Endothelial cell of umbilical vein (primary cell): Measurements from ENCODE around the gene CHGA. TPM values are rescaled to one million over a fixed set of nuclear protein-coding genes. Genes with fewer than 3 reads are reported as not detected.

ENCODE experiments used
- BruUV-seq: library from RNA; stranded (reverse); fragments of 400-500 nt; replicated peaks from 2 replicates; lab custom pipeline; 2021; lab: Mats Ljungman, UMichigan
- CTCF ChIA-PET: fragments of 300-600, 350-600 bp; sonication (Branson Sonifier 250); formaldehyde crosslinking; loops from one replicate; lab custom pipeline; 2021; ENCODE audit warnings: antibody characterized with exemption, inconsistent platforms; lab: Charles Lee
- POLR2A ChIA-PET: fragments of 300-600, 350-600 bp; sonication (Branson Sonifier 250); formaldehyde crosslinking; loops from one replicate; lab custom pipeline; 2021; ENCODE audit warnings: antibody characterized with exemption, inconsistent platforms; lab: Charles Lee
- DNase-seq: peaks from one replicate; pipeline ENCODE4 v3.0.0-alpha.2; 2011; ENCODE audit warnings: low read depth, low spot score
- FAIRE-seq: peaks from 2 replicates; lab custom pipeline; 2011; peaks lifted over from hg19 to GRCh38; lab: Jason Lieb, UNC
- H2AFZ ChIP-seq: 2 replicates; pipeline ENCODE4 v1.6.0; 2012; ENCODE audit warnings: low read depth, low read length, control low read depth, inconsistent platforms
- H3K27ac ChIP-seq: 2 replicates; pipeline ENCODE4 v1.5.1; 2011; ENCODE audit warnings: low read depth, mild to moderate bottlenecking, control low read depth, low read length, moderate library complexity; ENCODE audit not compliant: insufficient read depth
- H3K27me3 ChIP-seq, 2 experiments: 2 replicates each; pipeline versions ENCODE4 v1.6.0 to v1.6.1; 2011; ENCODE audit warnings: low read length in 2 of 2, mixed read lengths in 1 of 2; ENCODE audit not compliant: control insufficient read depth in 2 of 2, insufficient read depth in 2 of 2
- H3K36me3 ChIP-seq, 2 experiments: 2 replicates in 1 of 2; 3 replicates in 1 of 2; pipeline ENCODE4 v1.5.1; 2011; ENCODE audit warnings: low read length in 2 of 2, mild to moderate bottlenecking in 1 of 2, moderate library complexity in 1 of 2; ENCODE audit not compliant: control insufficient read depth in 2 of 2, insufficient read depth in 2 of 2; ENCODE audit errors: extremely low read depth in 1 of 2
- H3K4me1 ChIP-seq: 3 replicates; pipeline ENCODE4 v1.5.1; 2011; ENCODE audit warnings: mild to moderate bottlenecking, low read length; ENCODE audit not compliant: control insufficient read depth, insufficient read depth; ENCODE audit errors: extremely low read depth
- H3K4me2 ChIP-seq: 2 replicates; pipeline ENCODE4 v1.6.1; 2011; ENCODE audit warnings: low read length, control low read depth, mixed read lengths; ENCODE audit not compliant: insufficient read depth
- H3K4me3 ChIP-seq, 3 experiments: fragments of 200-600 bp in 1 of 3; sonication (generic), shearing (Covaris generic) in 1 of 3; replicated peaks in 1 of 3; 2 replicates each; pipeline ENCODE4 v1.5.1; 2011 to 2016; ENCODE audit warnings: control low read depth in 3 of 3, low read length in 3 of 3, mild to moderate bottlenecking in 2 of 3, inconsistent platforms in 1 of 3, low read depth in 1 of 3, moderate library complexity in 1 of 3; ENCODE audit not compliant: insufficient read depth in 1 of 3
- H3K79me2 ChIP-seq: 2 replicates; pipeline ENCODE4 v1.6.0; 2012; ENCODE audit warnings: low read length, inconsistent platforms; ENCODE audit not compliant: control insufficient read depth, insufficient read depth
- H3K9ac ChIP-seq: replicated peaks from 2 replicates; pipeline ENCODE3; 2011; ENCODE audit warnings: low read length, control low read depth; ENCODE audit not compliant: insufficient read depth; ENCODE audit errors: extremely low read depth
- H3K9me1 ChIP-seq: replicated peaks from 3 replicates; pipeline ENCODE4 v1.6.0; 2011; ENCODE audit warnings: mild to moderate bottlenecking, low read length; ENCODE audit not compliant: control insufficient read depth, insufficient read depth; ENCODE audit errors: extremely low read depth
- H3K9me3 ChIP-seq: replicated peaks from 2 replicates; pipeline ENCODE4 v1.5.1; 2012; ENCODE audit warnings: low read length, inconsistent platforms; ENCODE audit not compliant: control insufficient read depth, insufficient read depth
- H4K20me1 ChIP-seq: replicated peaks from 2 replicates; pipeline ENCODE3; 2011; ENCODE audit warnings: mild to moderate bottlenecking, low read length; ENCODE audit not compliant: control insufficient read depth, insufficient read depth; ENCODE audit errors: extremely low read depth
- EZH2 ChIP-seq: IDR thresholded peaks from 2 replicates; pipeline ENCODE4 v1.6.1; 2012; ENCODE audit warnings: borderline replicate concordance, low read depth, mild to moderate bottlenecking, moderate library complexity, low read length, inconsistent platforms; ENCODE audit not compliant: severe bottlenecking
- FOS ChIP-seq: IDR thresholded peaks from 2 replicates; pipeline ENCODE4 v1.6.1; 2011; ENCODE audit warnings: mild to moderate bottlenecking, low read length, moderate library complexity, borderline replicate concordance; ENCODE audit not compliant: insufficient read depth
- GATA2 ChIP-seq: IDR thresholded peaks from 2 replicates; pipeline ENCODE4 v1.7.0; 2011; ENCODE audit warnings: low read depth, mild to moderate bottlenecking, moderate library complexity, mixed read lengths, low read length; ENCODE audit not compliant: insufficient read length, insufficient read depth
- JUN ChIP-seq: IDR thresholded peaks from 2 replicates; pipeline ENCODE4 v1.6.1; 2011; ENCODE audit warnings: borderline replicate concordance, low read depth; ENCODE audit not compliant: insufficient read length, insufficient read depth
- MYC ChIP-seq: IDR thresholded peaks from one replicate; pipeline ENCODE4 v1.6.1; 2011; ENCODE audit warnings: mild to moderate bottlenecking, low read depth, low read length
- POLR2A ChIP-seq: IDR thresholded peaks from 2 replicates; pipeline ENCODE4 v1.6.1; 2012; ENCODE audit warnings: low read depth, mild to moderate bottlenecking, control low read depth, low read length
- POLR2AphosphoS5 ChIP-seq: IDR thresholded peaks from 2 replicates; pipeline ENCODE4 v1.6.1; 2012; ENCODE audit warnings: low read depth, mild to moderate bottlenecking, control low read depth, low read length, moderate library complexity; ENCODE audit not compliant: insufficient read depth
- dilution Hi-C: fragments of 300-500 bp; cut with MboI; formaldehyde crosslinking; loops from one replicate; pipeline ENCODE4 v1.15.0; 2019; ENCODE audit warnings: low sequenced_read_pairs; ENCODE audit not compliant: extremely low pct_ligation_motif_present
- intact Hi-C: fragments of 100-400 bp; cut with micrococcal nuclease; formaldehyde crosslinking; loops from one replicate; pipeline ENCODE4 v1.10.0; 2022
- polyA plus RNA-seq, 4 experiments: library from polyadenylated mRNA; depleted of rRNA in 3 of 4; stranded (reverse) in 3 of 4; unstranded in 1 of 4; fragments of >200 nt; gene quantifications; 2 replicates each; pipeline versions ENCODE4 v1.2.1 to v1.2.3, GENCODE V29; 2011 to 2012; ENCODE audit warnings: missing spikeins in 1 of 4
- total RNA-seq: library from RNA; stranded (reverse); gene quantifications from 2 replicates; pipeline ENCODE4 v1.2.3, GENCODE V29; 2021
- TF ChIP-seq, protein P1 (sequence below): IDR thresholded peaks from 2 replicates; pipeline ENCODE4 v1.6.1; 2011; ENCODE audit not compliant: insufficient read depth, insufficient read length
- TF ChIP-seq, protein P2 (sequence below), 2 donors: IDR thresholded peaks; 1 replicate in 1 of 2; 2 replicates in 1 of 2; pipeline ENCODE4 v1.5.1; 2011; ENCODE audit warnings: low read length in 2 of 2, mild to moderate bottlenecking in 2 of 2, moderate library complexity in 2 of 2, control low read depth in 1 of 2, inconsistent platforms in 1 of 2, low read depth in 1 of 2; ENCODE audit not compliant: insufficient read depth in 1 of 2; ENCODE audit errors: extremely low read depth in 1 of 2

CHGA gene
- total and polyA plus RNA-seq, 2 donors (not counting 3 experiments of a cell fraction or from before 2014, with no cell fraction given) = not detected

DNA sequence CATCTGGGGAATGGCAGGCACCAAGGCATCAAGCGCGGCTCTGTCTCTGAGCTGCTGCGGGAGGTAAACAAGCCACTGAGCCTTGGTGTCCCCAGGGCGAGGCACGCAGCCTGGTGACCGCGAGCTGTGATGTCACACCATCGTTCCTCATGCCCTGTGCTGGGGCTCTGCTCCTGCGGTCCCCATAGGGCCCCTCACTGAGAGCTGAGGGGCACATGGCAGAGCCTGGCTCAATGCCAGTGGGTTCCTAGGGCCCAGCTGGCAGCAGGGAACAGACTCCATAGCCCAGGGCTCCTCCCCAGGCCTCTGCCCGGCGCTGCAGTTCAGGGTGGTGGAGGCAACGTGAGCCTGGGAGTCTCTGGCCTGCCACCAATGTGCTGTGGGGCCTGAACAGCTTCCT is 22.6 kb downstream of the CHGA start:
- DNase-seq (no peak), FAIRE-seq (no peak)
- H3K4me1 ChIP-seq = peaks cover 5% of the 10 kb centered on the region
- H3K4me3 ChIP-seq = no peak overlapping the region
- H3K4me2 ChIP-seq = no peak overlapping the region
- CTCF ChIA-PET = interaction anchor here (1.1 to 3.4 kb wide), 4 partner anchors 15 to 187 kb away, joined by 3 to 15 read pairs (median 9); no protein-coding TSS in a partner anchor
- intact Hi-C loops (no loop called here), dilution Hi-C loops (no loop called here)
- no peaks in the 10 kb centered on the region for H3K79me2 ChIP-seq
- no peaks in the 10 kb centered on the region for H3K9me3 ChIP-seq
- no peaks in the 10 kb centered on the region for H3K27me3 ChIP-seq
- H2AFZ ChIP-seq = no peak overlapping the region
- H3K36me3 ChIP-seq = no peaks in the 10 kb centered on the region
- BruUV-seq = no TSS peak
- TF ChIP-seq, protein P1, sequence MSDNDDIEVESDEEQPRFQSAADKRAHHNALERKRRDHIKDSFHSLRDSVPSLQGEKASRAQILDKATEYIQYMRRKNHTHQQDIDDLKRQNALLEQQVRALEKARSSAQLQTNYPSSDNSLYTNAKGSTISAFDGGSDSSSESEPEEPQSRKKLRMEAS = no peak
- TF ChIP-seq POLR2A = no peak
- no peak for TF ChIP-seq EZH2
- TF ChIP-seq POLR2AphosphoS5 = no peak
- no peak for TF ChIP-seq FOS
- no peak for TF ChIP-seq GATA2
- TF ChIP-seq, protein P2, sequence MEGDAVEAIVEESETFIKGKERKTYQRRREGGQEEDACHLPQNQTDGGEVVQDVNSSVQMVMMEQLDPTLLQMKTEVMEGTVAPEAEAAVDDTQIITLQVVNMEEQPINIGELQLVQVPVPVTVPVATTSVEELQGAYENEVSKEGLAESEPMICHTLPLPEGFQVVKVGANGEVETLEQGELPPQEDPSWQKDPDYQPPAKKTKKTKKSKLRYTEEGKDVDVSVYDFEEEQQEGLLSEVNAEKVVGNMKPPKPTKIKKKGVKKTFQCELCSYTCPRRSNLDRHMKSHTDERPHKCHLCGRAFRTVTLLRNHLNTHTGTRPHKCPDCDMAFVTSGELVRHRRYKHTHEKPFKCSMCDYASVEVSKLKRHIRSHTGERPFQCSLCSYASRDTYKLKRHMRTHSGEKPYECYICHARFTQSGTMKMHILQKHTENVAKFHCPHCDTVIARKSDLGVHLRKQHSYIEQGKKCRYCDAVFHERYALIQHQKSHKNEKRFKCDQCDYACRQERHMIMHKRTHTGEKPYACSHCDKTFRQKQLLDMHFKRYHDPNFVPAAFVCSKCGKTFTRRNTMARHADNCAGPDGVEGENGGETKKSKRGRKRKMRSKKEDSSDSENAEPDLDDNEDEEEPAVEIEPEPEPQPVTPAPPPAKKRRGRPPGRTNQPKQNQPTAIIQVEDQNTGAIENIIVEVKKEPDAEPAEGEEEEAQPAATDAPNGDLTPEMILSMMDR (IDR thresholded peaks at IDR 0.05; ENCODE audit: extremely low read depth in 1 of 2, insufficient read depth in 1 of 2, low read depth in 1 of 2, low read length in 2 of 2) = no peak
- no peak for TF ChIP-seq MYC
- TF ChIP-seq JUN = no peak
- no peaks in the 10 kb centered on the region for H4K20me1 ChIP-seq
- no peak overlapping the region for H3K27ac ChIP-seq
- H3K9me1 ChIP-seq = no peaks in the 10 kb centered on the region
- no peak overlapping the region for H3K9ac ChIP-seq
- POLR2A ChIA-PET = no interaction called here
